ENCODE data around the gene TEAD2.

TEAD2 gene

GRCh38 chr19:49362048-49362928, at the start of gene TEAD2:
Gene TEAD2 (minus strand): TSS chr19:49362416. CDS start chr19:49360075, 2,341 bp downstream.
- peak; percentile 77 for DNase-seq

DNA sequence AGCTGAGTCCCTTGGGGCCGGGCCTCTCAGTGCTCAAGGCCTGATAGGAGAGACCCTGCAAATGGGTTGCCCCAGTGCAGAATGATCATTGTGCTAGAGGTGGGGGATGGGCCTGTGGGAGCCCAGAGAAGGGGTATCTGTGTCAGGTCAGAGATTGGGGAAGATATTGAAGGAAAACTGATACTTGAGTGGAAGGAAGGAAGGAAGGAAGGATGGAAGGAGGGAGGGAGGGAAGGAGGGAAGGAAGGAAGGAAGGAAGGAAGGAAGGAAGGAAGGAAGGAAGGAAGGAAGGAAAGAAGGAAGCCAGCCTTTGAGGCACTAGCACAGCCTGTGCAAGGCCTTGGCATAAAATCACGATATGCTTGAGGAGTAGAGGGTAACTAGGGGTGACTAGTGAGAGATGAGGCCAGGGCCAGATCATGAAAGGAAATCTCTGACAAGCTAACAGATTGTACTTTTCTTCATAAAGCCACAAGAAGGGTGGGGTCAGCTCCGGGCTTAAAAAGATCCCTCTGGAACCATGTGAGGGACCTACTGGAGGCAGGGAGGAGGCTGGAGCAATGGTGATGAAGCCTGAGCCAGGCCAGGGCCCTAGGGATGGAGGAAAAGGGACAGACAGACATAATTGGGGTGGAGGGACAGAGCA, 49.6 kb upstream of the TEAD2 start:
- DNase-seq: no peak

GRCh38 chr19:49409441-49410029, 47.3 kb upstream of the TEAD2 start:
- no peak for DNase-seq

DNA sequence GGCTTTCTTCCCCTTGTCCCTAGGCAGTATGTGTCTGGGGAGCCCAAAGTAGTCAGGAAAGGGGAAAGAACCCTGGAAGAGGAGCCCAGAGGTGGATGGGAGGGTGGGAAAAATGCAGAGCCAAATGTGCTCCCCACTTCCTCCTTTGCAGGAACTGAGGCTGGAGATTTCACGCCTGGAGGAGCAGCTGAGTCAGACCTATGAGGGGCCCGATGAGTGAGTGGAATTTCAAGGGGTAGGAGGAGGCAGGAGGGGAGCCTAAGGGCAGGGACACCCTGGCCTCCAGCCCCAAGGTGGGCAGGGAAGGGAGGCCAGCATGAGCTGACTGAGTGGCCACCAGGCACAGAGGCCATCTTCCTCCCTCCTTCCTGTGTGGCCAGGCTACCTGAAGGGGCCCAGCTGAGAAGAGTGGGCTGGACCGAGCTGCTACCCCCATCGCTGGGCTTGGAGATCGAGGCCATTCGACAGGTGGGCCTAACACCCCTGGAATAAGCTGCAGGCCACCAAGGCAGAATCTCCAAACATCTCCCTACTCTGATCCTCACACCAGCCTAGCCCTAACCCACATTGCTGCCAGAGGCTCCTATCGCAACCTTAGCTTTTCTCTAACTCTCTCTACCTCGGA, 46.7 kb upstream of the TEAD2 start:
- DNase-seq: peak; percentile 19

DNA sequence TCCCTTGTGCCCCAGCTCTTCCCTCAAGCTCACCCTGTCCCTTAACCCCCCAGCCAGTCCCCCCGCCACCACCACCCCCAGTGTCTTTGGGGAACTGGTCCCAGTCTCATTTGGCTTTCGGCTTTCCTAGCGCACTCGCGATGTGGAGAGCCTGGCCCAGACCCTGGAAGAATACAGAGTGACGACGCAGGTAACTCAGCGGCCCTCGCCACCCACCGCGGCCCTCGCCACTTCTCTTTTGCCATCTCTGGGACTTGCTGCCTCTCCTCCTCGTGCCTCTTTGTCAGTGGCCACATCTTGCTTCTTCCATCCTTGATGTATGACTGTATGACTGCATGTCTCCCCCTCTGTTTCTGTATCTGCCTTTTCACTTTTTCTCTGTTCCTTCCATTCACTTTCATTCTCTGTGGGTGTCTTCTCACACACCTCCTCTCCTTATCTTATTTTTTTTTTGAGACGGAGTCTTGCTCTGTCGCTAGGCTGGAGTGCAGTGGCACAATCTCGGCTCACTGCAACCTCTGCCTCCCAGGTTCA, 45.3 kb upstream of the TEAD2 start:
- no peak for DNase-seq

DNA sequence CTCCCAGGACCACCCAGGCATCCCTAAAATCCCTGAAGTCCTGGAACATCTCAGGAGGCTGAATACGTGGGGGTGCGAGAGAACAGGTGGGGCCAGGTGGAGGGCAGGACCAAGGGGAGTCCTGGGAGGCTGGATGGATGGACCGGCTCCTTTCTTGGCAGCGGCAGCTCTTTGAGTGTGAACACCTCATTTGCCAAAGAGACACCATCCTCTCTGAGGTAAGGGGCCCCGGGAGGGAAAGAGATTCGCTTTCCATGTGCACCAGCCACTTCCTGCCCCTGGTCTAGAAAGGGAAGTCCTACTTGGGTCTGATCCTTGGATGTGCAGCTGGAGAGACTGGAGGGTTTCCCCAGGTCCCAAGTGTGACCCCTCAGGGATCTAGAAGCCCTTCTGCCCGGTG, 44.9 kb upstream of the TEAD2 start:
- no peak for DNase-seq

DNA sequence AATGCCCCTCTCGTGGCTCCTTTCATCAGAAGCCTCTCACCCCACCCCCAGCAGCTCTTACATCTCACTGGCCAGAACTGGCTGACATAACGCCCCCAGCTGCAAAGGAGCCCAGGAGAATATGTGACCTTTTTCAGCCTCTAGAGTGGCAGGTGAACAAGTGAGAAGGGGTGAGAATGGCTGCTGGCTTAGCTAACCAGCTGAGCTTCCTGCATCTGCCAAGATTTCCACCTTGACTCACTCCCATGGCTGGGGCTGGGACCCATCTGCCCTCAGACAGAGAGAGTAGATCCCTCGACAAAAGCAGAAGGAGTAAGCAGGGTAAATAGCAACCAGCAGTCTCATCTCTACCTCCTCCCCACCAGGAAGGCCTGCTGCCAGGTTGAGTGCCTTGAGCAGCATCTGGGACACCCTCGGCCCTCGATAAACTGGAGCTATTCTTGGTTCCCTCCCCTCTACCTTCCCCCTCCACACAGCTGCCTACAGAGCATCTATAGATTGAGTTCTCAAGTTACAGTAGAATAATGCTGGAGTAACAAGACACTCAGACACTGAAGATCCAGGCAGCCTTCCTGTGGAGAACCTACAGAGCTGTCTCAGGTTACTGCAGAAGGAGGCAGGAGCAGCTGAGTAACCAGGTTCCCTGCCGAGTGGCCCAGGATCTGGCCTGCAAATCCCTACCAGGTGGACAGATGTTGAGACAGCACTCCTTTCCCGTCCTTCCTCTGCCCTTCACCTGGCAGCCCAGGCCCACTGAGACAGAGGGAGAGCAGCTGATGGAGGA, 41.4 kb upstream of the TEAD2 start:
- DNase-seq: peak; percentile 64

- DNase-seq: no peak
These were observed 37.8 kb upstream of the TEAD2 start for GRCh38 chr19:49400029-49400428.

DNA sequence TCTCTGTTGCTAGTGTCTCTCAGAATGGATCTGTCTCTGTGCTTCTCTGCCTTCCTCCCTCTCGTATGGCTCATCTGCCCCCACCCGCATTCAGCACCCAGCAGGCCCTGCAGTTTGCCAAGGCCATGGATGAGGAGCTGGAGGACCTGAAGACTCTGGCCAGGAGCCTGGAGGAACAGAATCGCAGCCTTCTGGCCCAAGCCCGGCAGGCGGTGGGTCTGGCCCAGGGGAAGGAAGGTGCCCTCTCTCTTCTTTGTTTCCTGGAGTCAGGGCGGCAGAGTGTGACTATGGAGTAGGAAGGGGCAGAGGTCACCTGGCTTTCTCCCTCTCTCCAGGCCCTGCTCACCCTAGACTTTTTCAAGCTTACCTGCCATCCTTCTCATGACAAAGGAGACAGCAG, 36.7 kb upstream of the TEAD2 start:
- no peak for DNase-seq

GRCh38 chr19:49398001-49398615, 35.9 kb upstream of the TEAD2 start:
- no peak for DNase-seq

DNA sequence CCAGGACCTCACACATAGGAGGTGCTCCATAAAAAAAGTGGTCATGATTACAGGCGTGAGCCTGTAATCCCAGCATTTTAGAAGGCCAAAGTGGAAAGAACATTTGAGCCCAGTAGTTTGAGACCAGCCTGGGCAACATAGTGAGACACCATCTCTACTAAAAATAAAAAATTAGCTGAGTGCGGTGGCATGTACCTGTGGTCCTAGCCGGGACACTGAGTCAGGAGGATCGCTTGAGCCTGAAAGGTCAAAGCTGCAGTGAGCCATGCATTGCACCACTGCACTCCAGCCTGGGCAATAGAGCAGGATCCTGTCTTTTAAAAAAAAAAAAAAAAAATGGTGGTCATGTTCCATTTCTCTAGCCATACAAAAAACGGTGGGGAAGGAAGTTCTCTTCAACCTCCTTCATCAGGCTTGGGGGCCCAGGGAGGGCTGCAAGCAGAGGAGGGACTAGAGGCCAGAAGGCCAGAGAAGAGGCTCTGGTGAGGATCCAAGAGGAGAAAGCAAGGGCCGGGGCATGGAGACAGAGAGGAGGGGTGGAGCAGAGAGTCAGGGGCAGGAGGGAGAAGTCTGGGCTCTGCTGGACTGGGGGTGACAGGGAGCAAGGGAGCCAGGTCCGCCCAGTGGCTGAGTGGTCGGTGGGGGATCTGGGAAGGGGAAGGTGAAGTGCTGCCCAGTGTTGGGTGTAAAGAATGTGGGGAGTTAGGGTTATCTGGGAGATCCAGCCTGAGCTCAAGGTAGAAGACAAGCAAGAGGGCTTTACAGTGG, 34.7 kb upstream of the TEAD2 start:
- no peak for DNase-seq

GRCh38 chr19:49395581-49396407, 33.6 kb upstream of the TEAD2 start:
- DNase-seq: no peak

DNA sequence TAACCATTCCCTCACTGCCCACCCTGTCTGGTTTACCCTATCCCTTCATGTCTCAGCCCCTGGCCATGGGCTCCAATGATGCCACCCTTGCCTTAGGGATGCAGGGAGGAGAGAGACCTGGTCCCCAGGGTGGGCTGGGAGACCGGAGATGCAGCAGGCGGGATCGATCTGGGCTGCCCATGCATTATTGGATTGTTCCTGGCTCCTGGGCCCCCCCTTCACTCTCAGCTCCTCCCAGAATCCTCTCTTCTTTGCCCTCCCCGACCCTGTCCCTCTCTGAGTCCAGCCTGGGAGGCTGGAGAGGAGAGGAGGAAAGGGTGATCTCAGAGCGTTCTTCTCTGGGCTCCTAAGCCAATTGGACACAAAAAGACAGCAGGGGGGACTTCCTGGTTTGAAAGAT, 31.7 kb upstream of the TEAD2 start:
- DNase-seq: no peak

DNA sequence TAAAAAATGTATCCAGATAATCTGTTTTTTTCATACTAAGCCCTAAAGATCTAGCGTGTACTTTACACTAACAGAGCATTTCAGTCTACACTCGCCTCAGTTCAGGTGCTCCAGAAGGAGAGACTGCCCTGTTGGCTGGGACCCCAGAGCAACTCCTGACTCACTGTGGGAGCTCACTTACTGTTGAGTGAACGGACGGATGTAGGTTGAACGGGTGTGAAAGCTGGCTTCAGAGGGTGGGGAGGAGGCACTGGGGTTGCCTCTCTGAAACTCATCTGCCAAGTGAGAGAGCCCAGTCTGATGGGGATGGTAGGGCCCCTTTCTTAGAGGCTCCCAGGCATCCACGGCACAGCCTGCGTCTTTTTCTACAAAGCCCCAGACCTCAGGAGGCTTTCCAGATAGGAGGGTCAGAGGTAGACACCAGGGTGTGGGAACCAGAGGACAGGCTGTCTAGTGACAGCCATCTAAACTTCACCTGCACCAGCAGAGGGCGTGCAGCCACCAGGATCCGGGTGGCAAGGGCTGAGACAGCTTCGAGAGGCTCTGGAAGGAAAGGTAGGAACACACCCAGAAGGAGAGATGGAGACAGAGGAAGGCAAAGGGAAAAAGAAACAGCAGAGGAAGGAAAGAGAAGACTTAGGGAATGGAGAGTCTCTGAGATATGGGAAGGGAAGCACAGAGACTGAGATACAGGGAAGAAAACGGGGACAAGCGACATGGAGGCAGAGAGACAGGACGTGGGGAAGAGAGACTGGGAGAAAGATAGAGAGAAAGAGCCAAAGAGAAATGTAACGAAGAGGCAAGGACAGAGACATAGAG, 29.6 kb upstream of the TEAD2 start:
- DNase-seq: peak; percentile 63

DNA sequence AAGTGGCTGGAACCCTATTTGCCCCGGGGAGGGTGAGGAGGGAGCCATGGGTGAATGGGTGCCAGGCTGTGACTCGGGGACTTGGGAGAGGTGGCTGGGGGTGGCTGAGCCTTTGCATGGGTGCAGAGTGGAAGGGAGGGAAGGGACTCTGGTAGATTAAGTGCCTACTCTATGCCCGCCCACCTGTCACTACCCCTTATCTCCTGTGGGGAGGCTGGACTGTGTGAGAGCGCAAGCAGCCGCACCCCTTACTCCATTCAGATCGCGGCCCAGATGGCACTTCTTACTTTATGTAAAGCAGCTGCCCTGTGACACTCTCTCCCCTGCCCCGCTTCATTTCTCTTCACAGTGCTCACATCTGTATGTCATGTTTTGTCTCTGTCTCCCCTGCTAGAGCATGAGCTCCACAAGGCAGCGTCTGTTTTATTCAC, 28.7 kb upstream of the TEAD2 start:
- DNase-seq: no peak

- DNase-seq: no peak
These were observed 28.1 kb upstream of the TEAD2 start for GRCh38 chr19:49390131-49390928.

- DNase-seq: no peak
These were observed 27.2 kb upstream of the TEAD2 start for GRCh38 chr19:49389406-49389805.

DNA sequence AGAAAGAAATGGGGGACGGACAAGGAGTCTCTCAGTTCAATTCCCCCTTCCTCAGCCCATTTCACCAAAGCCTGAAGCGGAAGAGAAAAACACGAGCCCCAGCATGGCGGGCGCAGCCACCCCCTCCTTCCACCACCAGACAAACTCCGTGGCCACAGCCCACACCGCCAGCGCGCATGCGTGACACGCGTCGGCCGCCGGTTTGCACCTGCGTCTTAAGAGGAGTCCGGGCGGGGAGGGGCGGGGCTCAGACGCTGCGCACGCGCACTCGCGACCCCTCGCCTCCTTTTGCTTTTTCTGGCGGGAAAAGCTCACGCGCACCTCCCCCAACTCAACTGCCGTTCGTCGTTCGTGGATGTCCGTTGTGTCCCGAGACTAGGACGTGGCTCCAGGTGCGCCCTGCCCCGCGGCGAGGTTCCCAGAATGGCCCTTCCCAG, 25.7 kb upstream of the TEAD2 start, which contains the start of gene KASH5:
KASH5 (plus strand) TSS at position 314 of the 437 bp plus-strand sequence. CDS start 2,635 bp downstream, outside the sequence.
- peak; percentile 27 for DNase-seq

Data from fibroblast of skin of right quadriceps (primary cell).